HepG2 (cell line): ENCODE measurements around the gene TAAR1.

Source experiments
- BRF2 ChIP-seq: sonication (generic); formaldehyde crosslinking; IDR thresholded peaks from 2 replicates; pipeline ENCODE4 v1.8.1; 2022; ENCODE audit warnings: mild to moderate bottlenecking, missing genetic modification reagents
- GABPB1 ChIP-seq: IDR thresholded peaks from 2 replicates; pipeline ENCODE4 v1.6.1; 2016; ENCODE audit warnings: mild to moderate bottlenecking, missing genetic modification reagents, moderate library complexity, missing compliant biosample characterization
- MIER2 ChIP-seq: IDR thresholded peaks from 2 replicates; pipeline ENCODE4 v1.6.1; 2016; ENCODE audit warnings: missing biosample characterization, missing genetic modification reagents
- PHF21A ChIP-seq: sonication (generic); formaldehyde crosslinking; IDR thresholded peaks from 2 replicates; pipeline ENCODE4 v1.5.0; 2020; ENCODE audit warnings: mild to moderate bottlenecking, missing genetic modification reagents
- RFXANK ChIP-seq: IDR thresholded peaks from 2 replicates; pipeline ENCODE4 v1.6.1; 2016
- SMAD3 ChIP-seq: sonication (generic); formaldehyde crosslinking; IDR thresholded peaks from 2 replicates; pipeline ENCODE4 v1.4.0; 2020; ENCODE audit warnings: missing genetic modification reagents
- YEATS2 ChIP-seq: sonication (generic); formaldehyde crosslinking; IDR thresholded peaks from 2 replicates; pipeline ENCODE4 v1.4.0; 2020; ENCODE audit warnings: missing genetic modification reagents, borderline replicate concordance
- TF ChIP-seq, protein P1 (sequence below), 2 experiments: sonication (generic) in 1 of 2; formaldehyde crosslinking in 1 of 2; IDR thresholded peaks; 2 replicates each; pipeline versions ENCODE4 v1.5.1 to v1.6.1; 2011 to 2020; ENCODE audit warnings: borderline replicate concordance in 1 of 2, low read depth in 1 of 2, low read length in 1 of 2, mild to moderate bottlenecking in 1 of 2, missing genetic modification reagents in 1 of 2, moderate library complexity in 1 of 2

- TF ChIP-seq GABPB1 (CRISPR knock-in tag) (no peak), YEATS2 (no peak), RFXANK (no peak), MIER2 (no peak), PHF21A (CRISPR knock-in tag) (no peak), BRF2 (CRISPR knock-in tag) (no peak), SMAD3 (no peak)
- TF ChIP-seq, protein P1, sequence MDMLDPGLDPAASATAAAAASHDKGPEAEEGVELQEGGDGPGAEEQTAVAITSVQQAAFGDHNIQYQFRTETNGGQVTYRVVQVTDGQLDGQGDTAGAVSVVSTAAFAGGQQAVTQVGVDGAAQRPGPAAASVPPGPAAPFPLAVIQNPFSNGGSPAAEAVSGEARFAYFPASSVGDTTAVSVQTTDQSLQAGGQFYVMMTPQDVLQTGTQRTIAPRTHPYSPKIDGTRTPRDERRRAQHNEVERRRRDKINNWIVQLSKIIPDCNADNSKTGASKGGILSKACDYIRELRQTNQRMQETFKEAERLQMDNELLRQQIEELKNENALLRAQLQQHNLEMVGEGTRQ (IDR thresholded peaks at IDR 0.05; ENCODE audit: low read depth, low read length): no peak
- TF ChIP-seq, protein P1 (CRISPR knock-in tag; IDR thresholded peaks at IDR 0.05; ENCODE audit: borderline replicate concordance): no peak
Observed at GRCh38 chr6:132703936-132704335, 45.0 kb upstream of the TAAR1 start.
